GM21528 (cell line): ENCODE measurements around the gene NT5M.
"Not testable (repeated sequence)": the region's sequence is repeated elsewhere in the genome, so short reads cannot be mapped to it uniquely, and the experiment has no call there.

Source experiments
- ATAC-seq: cut with Tn5 transposase; IDR thresholded peaks from one replicate; pipeline ENCODE4 v1.9.1; 2021; ENCODE audit warnings: mild to moderate bottlenecking, moderate library complexity; ENCODE audit not compliant: unreplicated experiment, low FRiP score

The NT5M gene

DNA sequence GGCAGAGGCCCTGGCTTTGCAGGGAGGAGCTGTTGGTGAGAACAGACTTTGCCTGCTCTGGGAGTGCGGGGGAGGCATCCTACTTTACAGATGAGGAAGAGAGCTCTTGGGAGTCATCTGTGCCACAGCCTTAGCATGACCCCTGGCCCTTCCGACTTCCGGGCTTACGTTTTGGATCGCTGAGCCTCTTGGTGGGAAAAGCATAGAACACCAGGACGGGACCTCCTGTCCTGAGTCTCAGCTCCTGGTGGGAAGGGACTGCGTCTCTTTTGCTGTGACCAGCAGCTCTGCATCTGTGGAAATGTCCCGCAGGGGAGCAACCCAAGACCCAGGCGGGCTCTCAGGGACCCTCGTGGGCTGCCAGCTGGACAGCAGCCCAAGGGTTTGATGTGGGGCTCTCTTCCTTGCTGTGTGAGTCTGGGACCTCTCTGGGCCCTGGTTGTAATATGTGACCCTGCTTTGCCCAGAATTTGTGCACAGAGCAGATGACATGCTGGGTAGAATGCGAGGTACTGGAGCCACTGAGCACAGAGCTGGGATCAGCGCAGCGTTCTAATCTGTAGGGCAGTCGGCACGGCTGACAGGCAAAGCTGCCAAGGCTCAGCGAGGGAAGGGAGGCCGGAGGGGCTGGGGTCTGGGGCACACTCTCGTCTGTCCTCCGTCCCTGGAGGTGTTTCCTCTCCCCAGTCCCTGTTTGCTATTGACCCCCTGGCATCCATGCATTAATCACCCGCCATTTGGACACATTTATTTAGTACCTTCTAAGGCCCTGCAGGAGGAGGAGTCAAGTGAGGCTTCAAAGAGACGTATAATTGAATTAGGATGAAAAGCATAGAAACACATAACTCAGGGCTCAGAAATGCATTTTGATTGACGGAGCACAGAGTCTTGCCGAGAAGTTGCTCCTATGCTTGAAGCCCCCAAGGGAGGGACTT is 64.0 kb downstream of the NT5M start:
- no peak for ATAC-seq

DNA sequence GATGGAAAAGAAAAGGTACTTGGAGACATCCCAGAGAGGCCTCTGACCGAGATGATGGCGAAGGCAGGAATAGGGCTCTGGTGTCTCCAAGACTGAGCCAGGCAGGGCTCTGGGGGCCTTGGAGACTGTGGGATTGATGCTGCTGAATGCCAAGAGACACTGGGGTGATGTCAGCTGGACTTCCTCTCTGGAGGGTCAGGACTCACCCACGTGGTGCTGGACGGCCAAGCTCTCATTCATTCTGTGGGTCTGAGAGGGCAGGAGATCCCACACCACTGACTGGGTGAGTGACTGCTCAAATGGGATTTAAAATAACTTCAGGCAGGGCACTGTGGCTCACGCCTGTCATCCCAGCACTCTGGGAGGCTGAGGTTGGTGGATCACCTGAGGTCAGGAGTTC is 64.8 kb downstream of the NT5M start:
- no peak for ATAC-seq

DNA sequence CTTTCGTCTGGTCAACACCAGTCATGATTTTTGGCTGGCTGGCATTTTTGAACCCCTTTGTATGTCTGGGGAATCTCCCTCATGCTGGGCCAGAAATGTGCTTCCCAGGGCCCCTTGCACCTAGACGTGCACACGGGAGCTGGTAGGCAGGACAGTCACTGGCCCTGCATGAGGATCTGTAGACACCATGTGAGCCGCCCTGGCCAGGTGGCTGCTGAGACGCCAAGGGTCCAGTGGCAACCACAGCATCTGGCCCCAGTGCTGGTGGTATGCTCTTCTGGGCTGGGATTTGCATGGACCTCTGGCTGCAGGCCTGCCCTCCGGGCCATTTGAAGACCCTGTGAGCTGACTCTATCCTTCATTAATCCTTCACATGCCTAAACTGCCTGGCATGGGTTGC is 67.5 kb downstream of the NT5M start:
- ATAC-seq, result no peak

DNA sequence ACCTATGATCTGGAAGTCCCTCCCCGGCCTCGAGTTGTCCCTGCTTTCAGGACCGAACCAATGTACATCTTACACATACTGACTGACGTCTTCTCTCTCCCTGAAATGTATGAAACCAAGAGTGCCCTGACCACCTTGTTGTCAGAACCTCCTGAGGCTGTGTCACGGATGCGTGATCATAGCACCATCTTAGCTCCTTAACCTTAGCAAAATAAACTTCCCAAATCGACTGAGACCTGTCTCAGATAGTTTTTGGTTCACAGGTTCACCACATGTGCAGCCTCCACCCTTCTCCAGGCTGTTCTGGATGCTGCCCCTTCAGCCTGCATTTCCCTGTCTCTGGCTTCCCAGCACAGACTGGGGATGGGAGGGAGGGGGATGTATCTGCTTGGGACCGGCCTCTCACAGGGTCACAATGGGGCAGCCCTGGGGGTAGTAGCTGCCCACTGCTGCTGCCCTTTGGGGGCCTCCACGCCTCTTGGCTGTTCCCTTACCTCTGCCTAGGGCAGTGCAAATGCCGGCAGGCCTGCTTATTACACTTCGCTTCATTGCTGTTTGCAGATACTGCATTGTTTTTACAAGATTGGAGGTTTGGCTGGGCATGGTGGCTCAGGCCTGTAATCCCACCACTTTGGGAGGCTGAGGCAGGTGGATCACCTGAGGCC is 69.8 kb downstream of the NT5M start:
- no peak for ATAC-seq

DNA sequence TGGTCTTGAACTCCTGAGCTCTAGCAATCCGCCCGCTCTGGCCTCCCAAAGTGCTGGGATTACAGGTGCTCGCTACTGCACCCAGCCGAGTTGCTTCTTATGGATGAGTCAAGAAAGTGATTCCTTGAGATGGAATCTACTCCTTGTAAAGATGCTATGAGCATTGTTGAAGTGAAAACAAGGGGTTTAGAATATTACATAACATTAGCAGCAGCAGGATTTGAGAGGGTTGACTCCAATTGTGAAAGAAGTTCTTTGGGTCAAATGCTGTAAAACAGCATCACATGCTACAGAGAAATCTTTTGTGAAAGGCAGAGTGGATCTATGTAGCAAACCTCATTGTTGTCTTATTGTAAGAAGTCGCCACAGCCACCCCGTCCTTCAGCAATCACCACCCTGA is 72.7 kb downstream of the NT5M start:
- ATAC-seq, result no peak

DNA sequence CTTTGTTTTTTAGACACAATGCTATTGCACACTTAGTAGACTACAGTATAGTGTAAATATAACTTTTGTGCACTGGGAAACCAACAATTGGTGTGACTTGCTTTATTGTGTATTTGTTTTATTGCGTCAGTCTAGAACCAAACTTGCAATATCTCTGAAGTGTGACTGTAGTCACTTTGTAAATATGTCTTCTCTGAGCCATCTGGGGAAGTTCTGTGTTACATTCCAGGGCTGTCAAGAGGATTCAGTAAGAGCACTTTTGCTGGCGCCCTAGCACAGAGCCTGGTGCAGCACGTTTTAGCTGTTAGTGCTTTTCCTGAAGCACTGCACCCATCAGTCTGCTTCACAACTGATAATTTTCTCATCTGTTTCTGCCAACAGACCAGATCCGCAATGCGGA is 73.2 kb downstream of the NT5M start:
- ATAC-seq, result no peak

DNA sequence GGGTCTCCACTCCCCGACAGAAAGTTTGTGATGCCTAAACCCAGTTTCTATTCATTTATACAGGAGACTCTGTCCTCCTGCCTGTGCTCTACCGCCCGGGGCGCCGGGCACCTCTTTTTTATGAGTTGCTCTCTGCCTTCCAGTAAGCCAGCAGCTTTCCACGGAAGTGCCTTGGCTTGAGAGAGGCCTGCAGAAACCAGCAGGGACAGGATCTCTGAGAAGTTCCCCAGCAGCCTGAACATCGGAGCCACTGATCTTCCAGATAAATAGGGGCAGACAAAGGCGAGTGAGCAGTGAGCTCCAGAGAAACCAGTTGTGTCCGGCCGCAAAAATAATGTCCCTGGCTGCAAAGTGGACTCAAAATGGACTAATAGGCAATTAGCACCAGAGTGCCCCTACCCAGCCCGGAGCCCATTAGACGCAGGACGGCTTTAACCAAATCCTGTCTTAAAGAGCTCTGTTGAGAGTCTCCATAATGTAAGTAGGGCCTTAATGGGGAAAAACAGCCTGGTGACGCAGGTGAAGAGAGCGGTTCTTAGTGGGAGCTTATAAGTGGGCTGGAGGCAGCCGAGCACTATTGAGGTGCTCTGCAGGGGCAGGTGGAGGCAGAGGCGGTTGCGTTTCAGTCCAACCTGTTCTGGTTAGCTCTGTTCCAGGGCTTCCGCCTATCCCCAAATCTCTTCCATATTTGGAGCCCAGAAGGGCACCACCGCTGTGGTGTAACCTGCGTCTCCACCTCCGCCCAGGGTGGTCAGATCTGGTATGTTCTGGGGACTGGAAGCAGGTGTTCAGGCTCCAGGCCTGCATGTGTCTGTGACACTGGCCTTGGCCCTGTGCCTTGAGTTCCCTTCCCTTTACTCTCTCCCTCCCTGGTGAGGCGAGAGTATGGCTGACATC is 74.1 kb downstream of the NT5M start:
- ATAC-seq, result no peak

DNA sequence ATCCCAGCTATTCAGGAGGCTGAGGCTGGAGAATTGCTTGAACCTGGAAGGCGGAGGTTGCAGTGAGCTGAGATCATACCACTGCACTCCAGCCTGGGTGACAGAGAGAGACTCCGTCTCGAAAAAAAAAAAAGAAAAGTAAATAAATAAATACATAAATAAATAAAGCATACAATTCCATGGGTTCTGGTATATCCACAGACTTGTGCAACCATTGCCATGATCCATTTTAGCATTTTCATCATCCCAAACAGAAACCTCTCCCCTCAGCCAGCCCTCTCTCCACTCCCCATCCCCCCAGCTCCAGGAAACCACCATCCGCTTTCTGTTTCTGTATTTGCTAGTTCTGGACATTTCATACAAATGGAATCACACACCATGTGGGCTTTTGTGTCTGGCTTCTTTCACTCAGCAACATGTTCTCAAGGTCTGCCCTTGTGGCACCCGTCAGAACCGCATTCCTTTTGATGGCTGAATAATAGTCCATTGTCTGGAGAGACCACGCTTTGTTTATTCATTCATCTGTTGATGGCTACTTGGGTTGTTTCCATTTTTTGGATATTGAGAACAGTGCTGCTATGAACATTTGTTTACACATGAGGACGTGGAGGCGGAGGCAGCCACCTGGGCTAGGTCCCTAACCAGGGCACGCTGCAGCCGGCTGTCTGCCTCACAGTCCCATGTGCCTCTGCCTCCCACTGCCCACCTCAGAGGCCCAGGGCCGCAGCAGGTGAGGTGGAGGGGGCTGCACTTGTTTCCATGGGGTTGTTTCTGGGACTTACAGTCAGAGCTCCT is 76.2 kb downstream of the NT5M start:
- ATAC-seq, result no peak

DNA sequence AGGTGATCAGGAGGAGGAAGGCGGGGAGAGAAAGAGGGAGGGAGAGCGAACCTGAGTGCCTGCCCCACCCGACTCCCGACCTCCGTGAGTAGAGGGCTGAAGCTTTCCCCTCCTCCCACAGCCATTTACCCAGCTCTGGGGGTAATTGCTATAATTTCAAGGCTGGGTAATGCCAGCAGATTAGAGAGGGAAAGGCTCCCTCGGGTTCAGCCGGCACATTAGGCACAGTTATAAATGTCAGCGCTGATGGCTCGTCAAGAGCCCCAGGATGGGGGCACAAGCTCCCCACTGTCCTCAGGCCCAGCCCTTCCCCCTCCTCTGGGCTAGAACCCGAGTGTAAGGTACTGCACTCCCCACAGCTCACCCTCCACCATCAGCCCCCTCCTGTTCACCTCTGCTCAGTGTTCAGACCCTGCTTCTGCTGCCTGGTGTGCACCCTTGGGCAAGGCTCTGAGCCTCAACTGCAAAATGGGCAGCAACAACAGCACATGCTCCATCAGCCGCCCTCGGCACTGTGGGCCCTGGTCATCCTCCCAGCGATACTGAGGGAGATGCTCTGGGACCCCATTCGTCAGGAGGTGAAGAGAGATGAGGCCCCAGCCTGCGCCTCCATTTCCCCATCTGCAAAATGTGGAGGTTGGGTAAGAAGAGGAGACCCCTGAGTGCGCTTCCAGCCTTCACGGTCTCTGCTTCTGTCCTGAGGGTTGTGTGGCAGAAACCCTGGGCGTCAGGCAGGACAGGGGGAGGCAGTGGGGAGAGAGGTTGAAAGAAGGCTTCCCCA is 77.2 kb downstream of the NT5M start:
- no peak for ATAC-seq

DNA sequence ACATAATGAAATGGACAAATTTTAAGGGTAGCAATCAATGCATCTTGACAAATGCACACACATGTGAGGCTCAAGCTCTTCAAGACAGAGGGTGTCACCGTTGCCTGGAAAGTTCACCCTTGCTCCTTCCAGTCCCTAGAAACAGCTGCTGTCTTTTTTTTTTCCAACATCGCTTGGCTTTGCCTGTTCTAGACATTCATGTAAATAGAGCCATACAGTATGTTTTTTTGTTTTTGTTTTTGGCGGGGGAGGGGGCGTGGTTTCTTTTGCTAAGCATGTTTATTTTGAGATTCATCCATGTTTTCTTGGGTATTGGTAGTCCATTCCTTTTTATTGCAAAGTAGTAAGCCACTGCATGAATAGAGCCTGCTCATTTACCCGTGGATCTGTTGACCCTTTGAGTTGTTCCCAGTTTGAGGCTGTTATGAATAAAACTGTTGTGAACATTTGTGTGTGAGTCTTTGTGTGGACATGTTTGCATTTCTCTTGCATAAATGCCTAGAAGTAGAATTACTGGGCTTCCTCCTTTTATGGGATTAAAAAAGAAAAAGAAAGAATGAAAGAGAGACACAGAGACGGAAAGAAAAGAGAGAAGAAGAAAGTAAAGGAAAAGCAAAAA is 78.4 kb downstream of the NT5M start:
- ATAC-seq, result no peak

DNA sequence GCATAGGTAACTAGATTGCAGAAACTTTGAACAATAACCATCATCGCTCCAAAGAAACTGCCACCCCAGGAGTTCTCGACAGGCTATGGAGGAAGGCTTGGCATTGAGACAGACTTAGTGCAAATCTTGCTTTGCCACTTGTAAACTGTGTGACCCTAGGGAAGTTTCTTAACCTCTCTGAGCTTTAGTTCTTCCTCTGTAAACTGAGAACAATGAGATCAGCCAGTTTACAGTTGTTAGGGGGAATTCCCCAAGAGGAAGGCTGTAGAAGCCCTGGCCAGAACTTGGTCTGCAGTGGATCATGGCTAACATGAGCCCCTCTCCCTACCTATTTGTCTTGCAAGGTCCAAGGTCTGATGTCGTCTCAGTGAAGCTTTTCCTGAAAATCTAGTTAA is 78.9 kb downstream of the NT5M start:
- ATAC-seq, result no peak

DNA sequence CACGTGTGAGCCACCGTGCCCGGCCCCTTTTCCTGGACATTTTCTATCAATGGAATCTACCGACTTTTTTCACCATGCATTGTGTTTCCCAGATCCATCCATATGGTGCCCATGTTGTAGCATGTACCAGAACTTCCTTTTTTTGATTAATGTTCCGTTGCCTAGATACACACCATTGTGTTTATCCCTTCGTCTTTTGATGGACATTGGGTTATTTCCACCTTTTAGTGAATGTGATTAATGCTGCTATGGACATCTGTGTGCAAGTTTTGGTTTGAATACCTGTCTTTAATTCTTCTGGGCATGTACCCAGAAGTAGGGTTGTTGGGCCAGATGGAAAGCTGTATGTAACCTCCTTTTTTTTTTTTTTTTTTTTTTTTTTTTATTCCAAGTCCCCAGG is 79.8 kb downstream of the NT5M start:
- ATAC-seq, result no peak

DNA sequence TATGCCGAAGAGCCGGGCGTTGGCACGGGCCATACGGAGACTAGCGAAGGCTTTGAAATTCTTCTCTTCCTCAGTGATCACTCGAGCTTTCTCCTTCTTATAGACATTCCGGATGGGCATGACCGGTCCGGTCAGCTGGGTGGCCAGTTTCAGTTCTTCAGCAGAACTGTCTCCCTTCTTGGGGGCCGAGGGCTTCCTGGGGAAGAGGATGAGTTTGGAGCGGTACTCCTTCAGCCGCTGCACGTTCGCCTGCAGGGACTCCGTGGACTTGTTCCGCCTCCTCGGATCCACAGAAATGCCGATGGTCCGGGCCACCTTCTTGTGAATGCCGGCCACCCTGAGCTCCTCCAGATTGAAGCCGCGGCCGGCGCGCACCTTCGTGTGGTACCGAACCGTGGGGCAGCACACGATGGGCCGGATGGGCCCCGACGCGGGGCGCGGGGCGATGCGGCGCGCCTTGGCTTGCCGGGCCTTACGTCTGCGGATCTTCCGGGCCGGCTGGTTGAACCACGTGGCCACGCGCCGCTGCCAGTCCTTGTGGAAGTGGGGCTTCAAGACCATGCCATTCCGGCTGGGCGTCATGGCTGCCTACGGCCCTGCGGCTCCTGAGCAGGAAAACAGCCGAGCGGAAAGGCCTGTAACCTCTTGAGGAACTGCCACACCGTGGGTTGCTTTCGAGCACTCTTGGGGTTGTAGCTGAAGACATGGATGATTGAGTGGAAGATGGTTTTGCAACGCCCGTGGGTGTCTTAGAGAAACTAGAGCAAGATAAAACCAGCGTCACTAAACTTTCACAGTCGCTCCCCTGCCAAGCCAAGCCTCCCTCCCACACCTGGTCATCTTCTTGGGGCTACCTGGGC is 80.5 kb downstream of the NT5M start:
- ATAC-seq, result not testable (repeated sequence)

DNA sequence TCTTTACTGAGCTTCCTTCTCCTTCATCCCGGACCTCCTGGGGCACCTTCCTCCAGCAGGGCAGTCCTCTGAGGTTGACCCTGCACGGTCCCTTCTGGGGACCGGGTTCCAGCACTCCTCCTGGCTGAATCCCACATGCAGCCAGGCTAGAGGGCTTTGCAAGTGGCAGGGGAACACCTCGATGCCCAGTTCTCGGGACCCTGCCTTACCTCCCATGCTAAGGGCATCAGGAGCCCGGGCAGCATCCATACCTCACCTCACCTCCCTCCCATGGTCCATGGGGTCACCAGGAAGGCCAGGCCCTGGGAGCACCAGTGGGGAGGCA is 81.1 kb downstream of the NT5M start:
- no peak for ATAC-seq

DNA sequence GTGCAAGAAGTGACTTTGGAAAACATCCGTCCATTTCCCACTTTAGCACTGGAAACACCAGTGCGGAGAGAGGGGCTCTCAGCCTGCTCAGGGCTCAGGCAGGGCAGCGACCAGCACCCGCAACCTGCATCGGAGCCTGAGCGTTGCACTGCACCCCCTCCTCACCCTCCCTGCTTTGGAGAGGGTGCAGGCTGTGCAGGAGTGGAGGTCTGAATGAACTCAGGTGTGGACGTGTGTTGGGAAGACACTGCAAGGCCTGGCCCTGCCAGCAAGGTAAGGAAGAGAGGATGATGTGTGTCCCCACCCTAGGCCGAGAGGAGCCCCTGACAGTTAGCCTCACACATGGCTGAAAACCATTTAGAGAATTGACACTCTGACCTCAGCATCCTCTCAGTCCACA is 81.8 kb downstream of the NT5M start:
- ATAC-seq, result no peak

DNA sequence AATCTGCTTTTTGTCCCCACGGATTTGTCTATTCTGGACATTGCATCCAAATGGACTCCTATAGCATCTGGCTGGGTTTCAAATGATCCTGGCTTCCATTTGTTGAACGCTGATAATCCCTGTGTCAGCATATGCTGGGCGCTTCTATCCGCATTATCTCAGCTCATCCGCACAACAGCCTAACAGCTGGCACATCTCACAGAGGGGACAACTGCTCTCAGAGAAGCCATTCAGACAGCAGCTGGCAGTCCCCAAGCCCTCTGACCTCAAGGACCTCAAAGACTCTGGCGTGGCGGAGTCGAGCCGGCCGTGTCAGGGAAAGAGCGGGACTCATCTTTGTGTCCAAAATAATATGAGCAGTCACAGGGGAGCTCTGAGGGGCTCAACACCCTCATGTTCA is 82.3 kb downstream of the NT5M start:
- ATAC-seq, result no peak

DNA sequence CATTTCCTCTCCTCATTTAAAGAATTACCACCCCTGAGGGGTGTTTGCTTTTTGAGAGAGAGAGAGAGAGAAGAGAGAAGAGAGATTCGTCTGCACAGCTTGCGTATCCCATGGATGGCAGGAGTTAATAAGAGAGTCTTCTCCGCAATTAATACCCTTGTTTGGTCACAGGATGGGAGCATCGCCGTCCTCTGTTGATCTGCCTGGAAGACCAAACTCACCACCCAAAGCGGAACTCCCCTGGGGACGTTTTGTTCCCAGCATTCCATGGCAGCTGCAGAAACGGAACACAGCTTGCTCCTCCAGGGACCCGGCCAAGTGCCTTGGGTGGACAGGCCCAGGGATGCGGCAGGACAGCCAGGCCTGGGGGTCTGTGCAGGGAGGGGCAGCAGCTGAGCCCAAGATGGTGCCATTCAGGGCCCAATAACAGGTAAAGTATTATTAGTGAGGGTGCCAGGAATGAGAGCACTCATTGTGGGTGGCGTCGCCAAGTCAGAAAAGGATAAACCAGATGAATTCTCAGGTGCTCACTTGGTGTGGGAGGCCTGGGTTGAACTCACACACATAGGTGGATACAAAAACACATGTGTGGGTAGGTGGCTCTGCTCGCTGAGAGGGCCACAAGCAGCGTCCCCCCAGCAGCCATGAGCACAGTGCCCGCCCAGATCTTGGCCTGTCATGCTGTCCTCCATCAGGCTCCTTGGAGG is 83.1 kb downstream of the NT5M start:
- no peak for ATAC-seq

DNA sequence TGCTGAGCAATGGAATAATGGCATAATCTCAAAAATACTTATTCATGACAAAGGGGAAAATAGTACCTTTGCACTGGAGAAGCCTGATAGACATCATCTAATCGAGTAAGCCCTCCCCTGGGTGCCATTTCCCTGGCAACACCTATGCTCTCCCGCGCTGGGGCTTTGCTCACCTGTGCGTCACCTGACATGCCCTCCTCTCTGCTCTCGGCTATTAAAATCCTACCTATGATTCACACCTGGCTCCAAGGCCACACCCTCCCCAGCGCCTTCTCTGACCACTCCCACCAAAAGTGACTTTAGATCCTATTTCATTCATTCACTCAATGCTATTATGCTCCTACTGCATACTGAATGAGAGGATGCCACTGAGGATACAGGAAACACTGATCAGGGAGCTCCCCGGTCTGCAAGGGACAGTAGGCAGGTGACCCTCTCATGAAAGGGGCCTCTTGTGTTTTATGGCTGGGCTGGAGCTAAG is 83.9 kb downstream of the NT5M start:
- ATAC-seq, result no peak
